Central memory CD4-positive, alpha-beta T cell (primary cell): ENCODE data around the gene SLC39A2.

Source experiments
- DNase-seq: peaks from one replicate; pipeline ENCODE4 v3.0.0; 2022

SLC39A2 gene

DNA sequence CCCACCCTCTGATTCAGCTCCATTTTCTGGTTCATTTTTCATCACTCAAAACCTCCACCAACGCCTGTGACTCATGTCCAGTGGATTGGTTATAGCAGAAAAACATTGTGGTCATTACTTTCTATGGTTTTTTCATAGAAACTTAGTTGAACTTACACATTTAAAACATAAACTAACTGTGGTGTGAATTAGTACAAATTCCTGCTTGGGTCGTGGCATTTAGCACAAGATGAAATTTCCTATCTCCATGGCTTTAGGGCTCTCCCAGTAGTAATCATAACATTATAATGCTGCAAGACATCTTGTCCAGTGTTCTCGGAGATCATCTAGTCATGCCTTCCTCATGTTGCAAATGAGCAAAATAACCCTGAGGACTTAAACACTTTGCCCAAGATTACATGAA, 50.2 kb downstream of the SLC39A2 start:
- no peak for DNase-seq

DNA sequence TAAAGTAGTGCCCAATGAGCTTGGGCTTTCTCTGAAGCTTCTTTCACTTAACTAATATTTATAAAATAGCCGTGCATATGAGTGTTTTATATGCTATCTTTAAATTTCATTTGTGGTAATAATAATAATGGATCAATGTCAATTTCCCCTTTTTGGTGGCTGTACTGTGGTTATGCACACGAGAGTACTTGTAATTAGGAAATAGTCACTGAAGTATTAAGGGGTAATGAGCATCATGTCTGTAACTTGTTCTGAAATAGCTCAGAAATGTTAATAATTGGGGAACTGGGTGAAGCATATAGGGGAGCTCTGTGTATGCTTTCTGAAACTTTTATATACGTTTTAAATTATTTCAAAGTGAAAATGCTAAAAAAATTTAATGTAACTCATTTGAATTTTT, 51.5 kb downstream of the SLC39A2 start:
- DNase-seq: no peak
